SK-N-MC (cell line): ENCODE measurements around the gene GNG12.
"Not testable (repeated sequence)": the region's sequence is repeated elsewhere in the genome, so short reads cannot be mapped to it uniquely, and the experiment has no call there.

Experiments used
- DNase-seq: peaks from one replicate; pipeline ENCODE4 v3.0.0-alpha.2; 2011; ENCODE audit warnings: low read depth, low spot score
- H3K27ac ChIP-seq: fragments of 200-600 bp; sonication (generic); 2 replicates; pipeline ENCODE4 v1.5.1; 2016; ENCODE audit warnings: mixed run types
- H3K36me3 ChIP-seq: fragments of 200-600 bp; sonication (generic); 2 replicates; pipeline ENCODE4 v1.6.1; 2017; ENCODE audit warnings: antibody characterized with exemption, low read length, mixed read lengths; ENCODE audit not compliant: insufficient read depth
- H3K4me3 ChIP-seq: fragments of 200-600 bp; sonication (generic); 2 replicates; pipeline ENCODE4 v1.5.1; 2016
- H3K9ac ChIP-seq: fragments of 200-600 bp; sonication (generic); 2 replicates; pipeline ENCODE4 v1.8.0; 2017; ENCODE audit warnings: mixed run types, mixed read lengths; ENCODE audit not compliant: insufficient read length
- H3K9me3 ChIP-seq: fragments of 200-600 bp; sonication (generic); 2 replicates; pipeline ENCODE4 v1.6.1; 2017; ENCODE audit warnings: low read depth, mild to moderate bottlenecking, antibody characterized with exemption, low read length, moderate library complexity, mixed read lengths
- EZH2 ChIP-seq: fragments of 200-600 bp; sonication (generic); IDR thresholded peaks from one replicate; pipeline ENCODE4 v1.6.1; 2017; ENCODE audit warnings: antibody characterized with exemption
- FOXP2 ChIP-seq: optimal IDR thresholded peaks from 2 replicates; pipeline ENCODE3; 2011; ENCODE audit warnings: mild to moderate bottlenecking, moderate library complexity; ENCODE audit not compliant: insufficient read depth; ENCODE audit errors: extremely low read length, control extremely low read depth
- POLR2AphosphoS5 ChIP-seq: IDR thresholded peaks from 2 replicates; pipeline ENCODE4 v1.6.1; 2012; ENCODE audit warnings: mild to moderate bottlenecking, low read depth, low read length, borderline replicate concordance

Gene GNG12

GRCh38 chr1:67734323-67734690 lies 99.0 kb downstream of the GNG12 start:
- H3K4me3 ChIP-seq: no peak overlapping the region
- no peaks in the 10 kb centered on the region for H3K36me3 ChIP-seq
- no peak for DNase-seq
- H3K9ac ChIP-seq: no peak overlapping the region
- no peak overlapping the region for H3K27ac ChIP-seq
- TF ChIP-seq POLR2AphosphoS5 (no peak), EZH2 (no peak)
- no peaks in the 10 kb centered on the region for H3K9me3 ChIP-seq

GRCh38 chr1:67733681-67734322 lies 99.5 kb downstream of the GNG12 start:
- no peak for DNase-seq
- TF ChIP-seq FOXP2 (no peak), EZH2 (no peak), POLR2AphosphoS5 (no peak)
- H3K9ac ChIP-seq: no peak overlapping the region
- H3K36me3 ChIP-seq: no peaks in the 10 kb centered on the region
- H3K4me3 ChIP-seq: no peak overlapping the region
- no peak overlapping the region for H3K27ac ChIP-seq
- H3K9me3 ChIP-seq: no peaks in the 10 kb centered on the region

- Histone ChIP-seq H3K27ac (no peak overlapping the region), H3K4me3 (no peak overlapping the region), H3K9me3 (no peaks in the 10 kb centered on the region), H3K9ac (no peak overlapping the region), H3K36me3 (no peaks in the 10 kb centered on the region)
- DNase-seq: no peak
- TF ChIP-seq FOXP2: no peak
- TF ChIP-seq EZH2: no peak
- no peak for TF ChIP-seq POLR2AphosphoS5
Observed at GRCh38 chr1:67732750-67733151, 100.5 kb downstream of the GNG12 start.

- Histone ChIP-seq H3K4me3 (no peak overlapping the region), H3K36me3 (no peaks in the 10 kb centered on the region), H3K9ac (no peak overlapping the region), H3K27ac (no peak overlapping the region), H3K9me3 (no peaks in the 10 kb centered on the region)
- TF ChIP-seq POLR2AphosphoS5 (no peak), EZH2 (no peak), FOXP2 (no peak)
- DNase-seq: no peak
Observed at GRCh38 chr1:67731322-67731721, 101.9 kb downstream of the GNG12 start.

- not testable (repeated sequence) for H3K9ac ChIP-seq, DNase-seq, H3K27ac ChIP-seq, H3K4me3 ChIP-seq, H3K36me3 ChIP-seq, H3K9me3 ChIP-seq
Observed at GRCh38 chr1:67730312-67730711, 103.0 kb downstream of the GNG12 start.

- Histone ChIP-seq H3K36me3 (no peaks in the 10 kb centered on the region), H3K9me3 (no peaks in the 10 kb centered on the region), H3K4me3 (no peak overlapping the region), H3K9ac (no peak overlapping the region), H3K27ac (no peak overlapping the region)
- no peak for DNase-seq
- no peak for TF ChIP-seq EZH2
- no peak for TF ChIP-seq FOXP2
- TF ChIP-seq POLR2AphosphoS5: no peak
Observed at GRCh38 chr1:67729872-67730271, 103.4 kb downstream of the GNG12 start.

- TF ChIP-seq EZH2 (no peak), POLR2AphosphoS5 (no peak), FOXP2 (no peak)
- Histone ChIP-seq H3K9me3 (no peaks in the 10 kb centered on the region), H3K36me3 (no peaks in the 10 kb centered on the region), H3K9ac (no peak overlapping the region), H3K27ac (no peak overlapping the region), H3K4me3 (no peak overlapping the region)
- DNase-seq: no peak
Observed at GRCh38 chr1:67726224-67726623, 107.0 kb downstream of the GNG12 start.

- Histone ChIP-seq H3K27ac (no peak overlapping the region), H3K4me3 (no peak overlapping the region), H3K36me3 (no peaks in the 10 kb centered on the region), H3K9me3 (no peaks in the 10 kb centered on the region), H3K9ac (no peak overlapping the region)
- TF ChIP-seq EZH2: no peak
- TF ChIP-seq FOXP2: no peak
- no peak for TF ChIP-seq POLR2AphosphoS5
- no peak for DNase-seq
Observed at GRCh38 chr1:67724928-67725560, 108.2 kb downstream of the GNG12 start.

GRCh38 chr1:67723620-67724019 lies 109.6 kb downstream of the GNG12 start:
- Histone ChIP-seq H3K27ac (no peak overlapping the region), H3K9ac (no peak overlapping the region), H3K9me3 (no peaks in the 10 kb centered on the region), H3K36me3 (no peaks in the 10 kb centered on the region), H3K4me3 (no peak overlapping the region)
- DNase-seq: no peak
- TF ChIP-seq POLR2AphosphoS5 (no peak), FOXP2 (no peak), EZH2 (no peak)
